ENCODE measurements around the gene SLX9. TPM values are rescaled to one million over a fixed set of nuclear protein-coding genes. Genes with fewer than 3 reads are reported as not detected.

The SLX9 gene
- total and polyA plus RNA-seq, 2 donors (not counting 3 experiments of a cell fraction or from before 2014, with no cell fraction given): 27.0 to 50.6 TPM

DNA sequence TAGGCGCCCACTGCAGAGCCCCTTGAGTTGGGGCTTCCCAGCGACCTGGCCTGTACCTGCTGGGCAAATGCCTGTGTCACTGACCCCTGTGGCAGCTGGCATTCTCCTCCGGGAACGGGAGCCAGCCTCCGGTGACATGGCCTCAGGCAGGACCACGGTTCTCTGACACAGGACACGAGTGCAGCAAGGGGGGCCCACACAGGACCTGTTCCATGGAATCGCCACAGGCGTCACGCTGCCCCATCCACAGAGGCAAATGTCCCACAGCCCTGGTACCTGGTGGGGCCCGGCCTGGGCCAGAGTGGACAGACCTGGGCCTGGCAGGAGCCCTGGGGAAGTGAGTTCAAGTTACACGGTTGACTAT is 21.7 kb upstream of the SLX9 start:
- ChIA-PET CTCF (interaction anchor here (1.1 to 1.9 kb wide), 4 partner anchors 11 to 221 kb away, joined by 3 to 11 read pairs (median 6); no protein-coding TSS in a partner anchor), POLR2A (no interaction called here)
- no peak overlapping the region for H3K9ac ChIP-seq (replicated peaks; ENCODE audit: extremely low read depth, insufficient read depth, low read length)
- H2AFZ ChIP-seq (ENCODE audit: low read depth, low read length): no peak overlapping the region
- FAIRE-seq (no peak), DNase-seq (ENCODE audit: low read depth, low spot score) (no peak)
- BruUV-seq (replicated peaks): no TSS peak
- H3K9me3 ChIP-seq (replicated peaks; ENCODE audit: control insufficient read depth, insufficient read depth, low read length): no peaks in the 10 kb centered on the region
- no peak overlapping the region for H3K27ac ChIP-seq (ENCODE audit: insufficient read depth, low read depth, low read length)
- dilution Hi-C loops (cut with MboI; ENCODE audit: extremely low pct_ligation_motif_present, low sequenced_read_pairs): no loop called here
- H4K20me1 ChIP-seq (replicated peaks; ENCODE audit: control insufficient read depth, extremely low read depth, insufficient read depth, low read length): no peaks in the 10 kb centered on the region
- no peaks in the 10 kb centered on the region for H3K9me1 ChIP-seq (replicated peaks; ENCODE audit: control insufficient read depth, extremely low read depth, insufficient read depth, low read length)
- no peak overlapping the region for H3K4me3 ChIP-seq (replicated peaks in 1 of 3; ENCODE audit: insufficient read depth in 1 of 3, low read depth in 1 of 3, low read length in 3 of 3)
- H3K27me3 ChIP-seq (ENCODE audit: control insufficient read depth in 2 of 2, insufficient read depth in 2 of 2, low read length in 2 of 2): peaks cover 5 to 7% of the 10 kb centered on the region in 2 experiments
- TF ChIP-seq JUN (IDR thresholded peaks at IDR 0.05; ENCODE audit: borderline replicate concordance, insufficient read depth, insufficient read length, low read depth): no peak
- TF ChIP-seq EZH2 (IDR thresholded peaks at IDR 0.05; ENCODE audit: borderline replicate concordance, low read depth, low read length, severe bottlenecking): no peak
- TF ChIP-seq FOS (IDR thresholded peaks at IDR 0.05; ENCODE audit: borderline replicate concordance, insufficient read depth, low read length): no peak
- TF ChIP-seq MAX (IDR thresholded peaks at IDR 0.05; ENCODE audit: insufficient read depth, insufficient read length): no peak
- TF ChIP-seq GATA2 (IDR thresholded peaks at IDR 0.05; ENCODE audit: insufficient read depth, insufficient read length, low read depth, low read length): no peak
- TF ChIP-seq POLR2A (IDR thresholded peaks at IDR 0.05; ENCODE audit: low read depth, low read length): no peak
- no peak for TF ChIP-seq MYC (IDR thresholded peaks at IDR 0.05; ENCODE audit: low read depth, low read length)
- no peak for TF ChIP-seq POLR2AphosphoS5 (IDR thresholded peaks at IDR 0.05; ENCODE audit: insufficient read depth, low read depth, low read length)
- H3K4me1 ChIP-seq (ENCODE audit: control insufficient read depth, extremely low read depth, insufficient read depth, low read length): peaks cover 22% of the 10 kb centered on the region
- intact Hi-C loops (cut with micrococcal nuclease): no loop called here
- H3K36me3 ChIP-seq (ENCODE audit: control insufficient read depth in 2 of 2, extremely low read depth in 1 of 2, insufficient read depth in 2 of 2, low read length in 2 of 2): no peaks in the 10 kb centered on the region
- no peak overlapping the region for H3K4me2 ChIP-seq (ENCODE audit: insufficient read depth, low read length)
- H3K79me2 ChIP-seq (ENCODE audit: control insufficient read depth, insufficient read depth, low read length): no peaks in the 10 kb centered on the region

- peaks cover 5 to 8% of the 10 kb centered on the region in 2 experiments for H3K27me3 ChIP-seq (ENCODE audit: control insufficient read depth in 2 of 2, insufficient read depth in 2 of 2, low read length in 2 of 2)
- peaks cover 22% of the 10 kb centered on the region for H3K4me1 ChIP-seq (ENCODE audit: control insufficient read depth, extremely low read depth, insufficient read depth, low read length)
- no TSS peak for BruUV-seq (replicated peaks)
- no peaks in the 10 kb centered on the region for H3K36me3 ChIP-seq (ENCODE audit: control insufficient read depth in 2 of 2, extremely low read depth in 1 of 2, insufficient read depth in 2 of 2, low read length in 2 of 2)
- peak overlapping the region; percentile 48 for H2AFZ ChIP-seq (ENCODE audit: low read depth, low read length)
- TF ChIP-seq CTCF (IDR thresholded peaks at IDR 0.05; ENCODE audit: extremely low read depth in 1 of 2, insufficient read depth in 1 of 2, low read depth in 1 of 2, low read length in 2 of 2) (no peak), POLR2A (IDR thresholded peaks at IDR 0.05; ENCODE audit: low read depth, low read length) (no peak), MAX (IDR thresholded peaks at IDR 0.05; ENCODE audit: insufficient read depth, insufficient read length) (no peak), JUN (IDR thresholded peaks at IDR 0.05; ENCODE audit: borderline replicate concordance, insufficient read depth, insufficient read length, low read depth) (no peak)
- DNase-seq (ENCODE audit: low read depth, low spot score) (no peak), FAIRE-seq (no peak)
- no peaks in the 10 kb centered on the region for H3K9me1 ChIP-seq (replicated peaks; ENCODE audit: control insufficient read depth, extremely low read depth, insufficient read depth, low read length)
- H3K9me3 ChIP-seq (replicated peaks; ENCODE audit: control insufficient read depth, insufficient read depth, low read length): no peaks in the 10 kb centered on the region
- ChIA-PET POLR2A (no interaction called here), CTCF (interaction anchor here (0.7 to 1.6 kb wide), 8 partner anchors 9 to 221 kb away, joined by 3 to 9 read pairs (median 4); no protein-coding TSS in a partner anchor)
- no peaks in the 10 kb centered on the region for H3K79me2 ChIP-seq (ENCODE audit: control insufficient read depth, insufficient read depth, low read length)
- H3K27ac ChIP-seq (ENCODE audit: insufficient read depth, low read depth, low read length): no peak overlapping the region
- intact Hi-C loops (cut with micrococcal nuclease) (no loop called here), dilution Hi-C loops (cut with MboI; ENCODE audit: extremely low pct_ligation_motif_present, low sequenced_read_pairs) (no loop called here)
- H3K4me2 ChIP-seq (ENCODE audit: insufficient read depth, low read length): no peak overlapping the region
- H4K20me1 ChIP-seq (replicated peaks; ENCODE audit: control insufficient read depth, extremely low read depth, insufficient read depth, low read length): no peaks in the 10 kb centered on the region
- no peak overlapping the region for H3K9ac ChIP-seq (replicated peaks; ENCODE audit: extremely low read depth, insufficient read depth, low read length)
- no peak overlapping the region for H3K4me3 ChIP-seq (replicated peaks in 1 of 3; ENCODE audit: insufficient read depth in 1 of 3, low read depth in 1 of 3, low read length in 3 of 3)
These were observed 21.2 kb upstream of the SLX9 start for GRCh38 chr21:44918581-44919033.

Data from endothelial cell of umbilical vein (primary cell).